Testis (tissue), 3 donors: ENCODE data around the gene BTD. TPM values are rescaled to one million over a fixed set of nuclear protein-coding genes. Genes with fewer than 3 reads are reported as not detected.
"Not testable (repeated sequence)": the region's sequence is repeated elsewhere in the genome, so short reads cannot be mapped to it uniquely, and the experiment has no call there.

Source experiments
- DNase-seq: peaks from one replicate; pipeline ENCODE4 v3.0.0-alpha.2; 2019
- H3K27ac ChIP-seq, 2 donors: fragments of 200-600 bp; sonication (generic); one replicate each; pipeline ENCODE4 v1.5.1; 2019
- H3K27me3 ChIP-seq: fragments of 200-600 bp; sonication (generic); one replicate; pipeline ENCODE4 v1.5.1; 2019
- H3K36me3 ChIP-seq: fragments of 200-600 bp; sonication (generic); one replicate; pipeline ENCODE4 v1.5.1; 2017; ENCODE audit warnings: low read depth; ENCODE audit errors: missing control alignments
- H3K4me1 ChIP-seq: fragments of 200-600 bp; sonication (generic); one replicate; pipeline ENCODE4 v1.5.1; 2019
- H3K4me3 ChIP-seq, 2 donors: fragments of 200-600 bp; sonication (generic); one replicate each; pipeline ENCODE4 v1.5.1; 2017 to 2019
- H3K9me3 ChIP-seq: fragments of 200-600 bp; sonication (generic); one replicate; pipeline ENCODE4 v1.5.1; 2017
- CTCF ChIP-seq, 3 experiments: fragments of 450-650 bp in 2 of 3; fragments of 200-600 bp in 1 of 3; sonication (generic) in 1 of 3; IDR thresholded peaks; one replicate each; pipeline ENCODE4 v1.5.1; 2016 to 2019; ENCODE audit warnings: antibody characterized with exemption in 3 of 3, mild to moderate bottlenecking in 2 of 3, moderate library complexity in 1 of 3
- POLR2A ChIP-seq: fragments of 450-650 bp; IDR thresholded peaks from one replicate; pipeline ENCODE4 v1.6.1; 2017; ENCODE audit warnings: antibody characterized with exemption, mild to moderate bottlenecking, moderate library complexity
- WGBS, 2 donors: methylation state at CpG; one replicate each; pipeline ENCODE4 v1.1.5; 2018; 5-methylcytosine and 5-hydroxymethylcytosine counted together
- intact Hi-C: fragments of 100-400 bp; cut with DNase I; formaldehyde crosslinking; loops from one replicate; pipeline ENCODE4 v1.15.1; 2023; ENCODE audit warnings: low total_unique reads
- polyA plus RNA-seq: library from polyadenylated mRNA; stranded (reverse); fragments of 350-450 nt; fragmentation: Illumina TruSeq; extraction: RNeasy Lipid Tissue Mini Kit (QIAGEN cat#74804); gene quantifications from one replicate; pipeline ENCODE4 v1.2.3, GENCODE V29; 2014; ENCODE audit warnings: low read depth, low replicate concordance; ENCODE audit not compliant: insufficient read depth
- total RNA-seq, 2 donors: library from RNA; depleted of rRNA; stranded (reverse); fragments of >200 nt; gene quantifications; one replicate each; pipeline ENCODE4 v1.2.3, GENCODE V29; 2016

Gene BTD
- total and polyA plus RNA-seq, 3 donors from 2014 or later: 31.3 to 54.7 (median 44.7) TPM

- 91 to 94% methylated on average over 6 of the region's 6 CpGs for WGBS, 2 donors
- H3K9me3 ChIP-seq: no peaks in the 10 kb centered on the region
- no peak overlapping the region for H3K27ac ChIP-seq
- no peaks in the 10 kb centered on the region for H3K27me3 ChIP-seq
- TF ChIP-seq CTCF (IDR thresholded peaks at IDR 0.05) (no peak), POLR2A (no peak)
- no peaks in the 10 kb centered on the region for H3K36me3 ChIP-seq
- peaks cover 12% of the 10 kb centered on the region for H3K4me1 ChIP-seq
- no peak overlapping the region for H3K4me3 ChIP-seq
- intact Hi-C loops: no loop called here
- DNase-seq: no peak
Observed at GRCh38 chr3:15616053-15616452, 14.5 kb downstream of the BTD start.

DNA sequence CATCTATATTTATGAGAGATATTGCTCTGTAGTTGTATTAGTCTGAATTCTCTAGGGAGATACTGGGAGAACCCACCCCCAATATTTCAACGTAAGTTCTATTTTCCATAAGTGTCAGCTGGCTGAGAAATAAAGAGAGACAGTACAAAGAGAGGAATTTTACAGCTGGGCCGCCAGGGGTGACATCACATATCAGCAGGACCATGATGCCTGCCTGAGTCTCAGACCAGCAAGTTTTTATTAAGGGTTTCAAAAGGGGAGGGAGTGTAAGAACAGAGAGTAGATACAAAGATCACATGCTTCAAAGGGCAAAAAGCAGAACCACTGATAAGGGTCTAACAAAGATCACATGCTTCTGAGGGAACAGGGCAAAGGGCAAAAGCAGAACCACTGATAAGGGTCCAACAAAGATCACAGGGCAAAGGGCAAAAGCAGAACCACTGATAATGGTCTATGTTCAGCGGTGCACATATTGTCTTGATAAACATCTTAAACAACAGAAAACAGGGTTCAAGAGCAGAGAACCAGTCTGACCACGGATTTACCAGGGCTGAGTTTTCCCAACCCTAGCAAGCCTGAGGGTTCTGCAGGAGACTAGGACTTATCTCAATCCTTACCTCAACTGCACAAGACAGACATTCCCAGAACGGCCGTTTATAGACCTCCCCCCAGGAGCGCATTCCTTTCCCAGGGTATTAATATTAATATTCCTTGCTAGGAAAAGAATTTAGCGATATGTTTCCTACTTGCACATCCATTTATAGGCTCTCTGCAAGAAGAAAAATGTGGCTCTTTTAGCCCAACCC lies 18.3 kb downstream of the BTD start:
- H3K9me3 ChIP-seq, H3K4me1 ChIP-seq, intact Hi-C loops, H3K4me3 ChIP-seq, H3K36me3 ChIP-seq, H3K27ac ChIP-seq, DNase-seq, H3K27me3 ChIP-seq: not testable (repeated sequence)
- 96% methylated on average over 8 of the region's 8 CpGs for WGBS, 2 donors

GRCh38 chr3:15623535-15624440 lies 22.2 kb downstream of the BTD start:
- Histone ChIP-seq H3K4me3 (no peak overlapping the region), H3K9me3 (no peaks in the 10 kb centered on the region), H3K27me3 (no peaks in the 10 kb centered on the region), H3K36me3 (no peaks in the 10 kb centered on the region), H3K27ac (no peak overlapping the region), H3K4me1 (no peaks in the 10 kb centered on the region)
- intact Hi-C loops: no loop called here
- no peak for DNase-seq
- no peak for TF ChIP-seq POLR2A
- no peak for TF ChIP-seq CTCF (IDR thresholded peaks at IDR 0.05)
- WGBS, 2 donors: 84 to 94% methylated on average over 4 of the region's 4 CpGs

DNA sequence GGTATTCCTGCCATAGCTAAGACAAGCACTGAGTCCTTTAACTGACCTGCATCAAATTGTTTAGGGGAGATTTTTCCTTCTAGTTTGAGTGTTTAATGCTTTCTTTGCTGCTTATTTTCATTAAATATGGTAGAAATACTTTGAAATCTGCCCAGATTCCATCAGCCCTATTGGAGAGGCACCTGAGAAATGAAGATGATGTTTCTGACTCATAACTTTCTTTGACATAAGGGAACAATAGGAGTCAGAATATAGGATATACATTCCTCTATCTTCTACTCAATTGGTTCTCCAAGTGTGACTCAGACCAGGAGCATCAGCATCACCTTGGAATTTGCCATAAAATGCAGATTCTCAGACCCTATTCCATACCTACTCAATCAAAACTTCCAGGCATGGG lies 27.4 kb downstream of the BTD start:
- no peak for DNase-seq
- intact Hi-C loops: no loop called here

More for the DNA sequence above, 27.4 kb downstream of the BTD start:
- no peaks in the 10 kb centered on the region for H3K9me3 ChIP-seq
- no peak overlapping the region for H3K4me3 ChIP-seq
- H3K4me1 ChIP-seq: peaks cover 31% of the 10 kb centered on the region
- no peaks in the 10 kb centered on the region for H3K27me3 ChIP-seq
- TF ChIP-seq CTCF (IDR thresholded peaks at IDR 0.05) (no peak), POLR2A (no peak)
- no peaks in the 10 kb centered on the region for H3K36me3 ChIP-seq
- H3K27ac ChIP-seq: no peak overlapping the region
